DND-41 (cell line): ENCODE data around the gene PPP2R2B.

ENCODE experiments used
- ATAC-seq: fragments of 200-7000 bp; cut with Tn5 transposase; 3 replicates; pipeline ENCODE4 v1.9.1; 2021; ENCODE audit warnings: low read depth; ENCODE audit not compliant: insufficient read depth
- DNase-seq: peaks from one replicate; pipeline ENCODE4 v3.0.0-alpha.2; 2020
- H2AFZ ChIP-seq: 2 replicates; pipeline ENCODE4 v1.6.0; 2012; ENCODE audit warnings: low read depth, low read length
- H3K27ac ChIP-seq: 2 replicates; pipeline ENCODE4 v1.5.1; 2012; ENCODE audit warnings: low read length, inconsistent platforms
- H3K27me3 ChIP-seq: fragments of 200-600 bp; sonication (generic); 2 replicates; pipeline ENCODE4 v1.6.0; 2012; ENCODE audit warnings: low read length, mild to moderate bottlenecking, inconsistent platforms; ENCODE audit not compliant: insufficient read depth, poor library complexity
- H3K36me3 ChIP-seq: 2 replicates; pipeline ENCODE4 v1.5.1; 2012; ENCODE audit warnings: low read length, inconsistent platforms; ENCODE audit not compliant: insufficient read depth
- H3K4me1 ChIP-seq: 2 replicates; pipeline ENCODE4 v1.5.1; 2012; ENCODE audit warnings: mild to moderate bottlenecking, low read length; ENCODE audit not compliant: insufficient read depth
- H3K4me2 ChIP-seq: 2 replicates; pipeline ENCODE4 v1.6.0; 2012; ENCODE audit warnings: mild to moderate bottlenecking, moderate library complexity, low read length, inconsistent platforms; ENCODE audit not compliant: insufficient read depth
- H3K4me3 ChIP-seq, 2 experiments: fragments of 200-600 bp in 1 of 2; shearing (Covaris generic) in 1 of 2; 2 replicates each; pipeline ENCODE4 v1.5.1; 2012 to 2016; ENCODE audit warnings: inconsistent platforms in 2 of 2, low read length in 2 of 2, mild to moderate bottlenecking in 2 of 2, low read depth in 1 of 2, moderate library complexity in 1 of 2
- H3K79me2 ChIP-seq: 2 replicates; pipeline ENCODE4 v1.6.0; 2012; ENCODE audit warnings: low read length, inconsistent platforms; ENCODE audit not compliant: insufficient read depth
- H3K9ac ChIP-seq: 2 replicates; pipeline ENCODE4 v1.6.0; 2012; ENCODE audit warnings: low read depth, mild to moderate bottlenecking, inconsistent platforms, low read length, moderate library complexity
- H3K9me3 ChIP-seq: 2 replicates; pipeline ENCODE4 v1.5.1; 2012; ENCODE audit warnings: low read length, moderate library complexity, mild to moderate bottlenecking, inconsistent platforms; ENCODE audit not compliant: insufficient read depth, severe bottlenecking
- H4K20me1 ChIP-seq: 2 replicates; pipeline ENCODE4 v1.6.0; 2012; ENCODE audit warnings: low read length; ENCODE audit not compliant: insufficient read depth
- CTCF ChIP-seq: IDR thresholded peaks from 2 replicates; pipeline ENCODE4 v1.5.1; 2012; ENCODE audit warnings: borderline replicate concordance, low read length, moderate library complexity, mild to moderate bottlenecking; ENCODE audit not compliant: poor library complexity, severe bottlenecking; ENCODE audit errors: extremely low read depth
- EZH2 ChIP-seq: IDR thresholded peaks from 3 replicates; pipeline ENCODE4 v1.6.1; 2012; ENCODE audit warnings: borderline replicate concordance, low read depth, mild to moderate bottlenecking, moderate library complexity, low read length, inconsistent platforms; ENCODE audit not compliant: severe bottlenecking

Gene PPP2R2B

DNA sequence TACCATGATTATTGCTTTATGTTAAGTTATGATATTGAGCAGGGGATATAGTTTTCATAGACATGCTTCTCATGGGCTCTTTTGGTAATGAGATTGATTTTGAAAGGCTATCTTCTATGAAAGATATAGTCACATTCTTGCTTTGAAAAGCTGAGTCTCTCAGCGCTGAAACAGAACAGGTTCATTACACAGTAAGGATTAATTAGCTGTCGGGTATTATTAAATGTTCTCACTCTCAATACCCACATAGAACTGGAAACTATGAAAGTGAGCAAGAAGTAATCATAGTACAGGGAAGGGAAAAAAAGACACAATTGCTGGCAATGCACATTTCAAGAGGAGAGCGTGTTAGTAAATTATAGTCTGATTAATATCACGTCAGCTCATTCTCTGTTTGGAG is 190.9 kb downstream of the PPP2R2B start:
- H3K27me3 ChIP-seq = no peaks in the 10 kb centered on the region
- H3K4me3 ChIP-seq = no peak overlapping the region
- ATAC-seq = no peak
- no peaks in the 10 kb centered on the region for H3K36me3 ChIP-seq
- H3K4me1 ChIP-seq = no peaks in the 10 kb centered on the region
- no peak overlapping the region for H3K27ac ChIP-seq
- H3K9ac ChIP-seq = no peak overlapping the region
- H4K20me1 ChIP-seq = no peaks in the 10 kb centered on the region
- H3K79me2 ChIP-seq = no peaks in the 10 kb centered on the region
- no peak for DNase-seq
- no peak overlapping the region for H3K4me2 ChIP-seq
- no peak for TF ChIP-seq CTCF
- no peak overlapping the region for H2AFZ ChIP-seq
- H3K9me3 ChIP-seq = no peaks in the 10 kb centered on the region

- no peak overlapping the region for H3K4me3 ChIP-seq
- H3K4me1 ChIP-seq = no peaks in the 10 kb centered on the region
- no peaks in the 10 kb centered on the region for H3K36me3 ChIP-seq
- H3K27me3 ChIP-seq = no peaks in the 10 kb centered on the region
- no peaks in the 10 kb centered on the region for H4K20me1 ChIP-seq
- no peak for ATAC-seq
- no peak overlapping the region for H2AFZ ChIP-seq
- no peaks in the 10 kb centered on the region for H3K79me2 ChIP-seq
- no peaks in the 10 kb centered on the region for H3K9me3 ChIP-seq
- DNase-seq = no peak
- no peak overlapping the region for H3K9ac ChIP-seq
- H3K27ac ChIP-seq = no peak overlapping the region
- H3K4me2 ChIP-seq = no peak overlapping the region
- no peak for TF ChIP-seq EZH2
- no peak for TF ChIP-seq CTCF
These were observed 194.7 kb downstream of the PPP2R2B start for GRCh38 chr5:146683861-146684260.

GRCh38 chr5:146682899-146683532 is 195.5 kb downstream of the PPP2R2B start:
- Histone ChIP-seq H3K9ac (no peak overlapping the region), H3K4me1 (no peaks in the 10 kb centered on the region), H3K4me2 (no peak overlapping the region), H3K36me3 (no peaks in the 10 kb centered on the region), H3K27me3 (no peaks in the 10 kb centered on the region), H2AFZ (no peak overlapping the region), H4K20me1 (no peaks in the 10 kb centered on the region), H3K27ac (no peak overlapping the region), H3K9me3 (no peaks in the 10 kb centered on the region), H3K4me3 (no peak overlapping the region), H3K79me2 (no peaks in the 10 kb centered on the region)
- TF ChIP-seq CTCF = no peak
- no peak for TF ChIP-seq EZH2
- ATAC-seq (no peak), DNase-seq (no peak)
